Neural progenitor cell (in vitro differentiated cells): ENCODE results near the gene RABGAP1.

Source experiments
- EZH2 ChIP-seq: fragments of 200-600 bp; sonication (generic); IDR thresholded peaks from 2 replicates; pipeline ENCODE4 v1.6.1; 2017; ENCODE audit warnings: antibody characterized with exemption, mild to moderate bottlenecking, moderate library complexity
- EZH2phosphoT487 ChIP-seq: fragments of 200-600 bp; sonication (generic); IDR thresholded peaks from 2 replicates; pipeline ENCODE4 v1.6.1; 2017; ENCODE audit warnings: antibody characterized with exemption
- TF ChIP-seq, protein P1 (sequence below): fragments of 200-600 bp; sonication (generic); IDR thresholded peaks from 2 replicates; pipeline ENCODE4 v1.5.1; 2017; ENCODE audit warnings: antibody characterized with exemption, mild to moderate bottlenecking

DNA sequence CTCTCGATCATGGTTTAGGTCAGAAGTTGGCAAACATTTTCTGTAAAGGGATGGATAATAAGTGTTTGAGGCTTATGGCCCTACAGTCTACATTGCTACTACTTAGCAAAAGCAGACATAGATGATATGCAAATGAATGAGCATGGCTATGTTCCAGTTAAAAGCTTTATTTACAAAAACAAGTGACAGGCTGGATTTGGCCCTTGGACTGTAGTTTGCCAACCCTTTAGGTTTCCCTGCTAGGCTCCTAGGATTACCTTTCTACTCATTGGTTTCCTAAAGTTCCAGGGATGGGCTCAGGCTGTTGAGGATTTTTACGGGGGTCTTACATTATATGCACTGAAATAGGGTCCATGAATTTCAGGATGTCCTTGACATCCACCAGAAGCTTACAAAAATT is 150.1 kb downstream of the RABGAP1 start:
- TF ChIP-seq EZH2phosphoT487, result no peak
- no peak for TF ChIP-seq EZH2
- TF ChIP-seq, protein P1, sequence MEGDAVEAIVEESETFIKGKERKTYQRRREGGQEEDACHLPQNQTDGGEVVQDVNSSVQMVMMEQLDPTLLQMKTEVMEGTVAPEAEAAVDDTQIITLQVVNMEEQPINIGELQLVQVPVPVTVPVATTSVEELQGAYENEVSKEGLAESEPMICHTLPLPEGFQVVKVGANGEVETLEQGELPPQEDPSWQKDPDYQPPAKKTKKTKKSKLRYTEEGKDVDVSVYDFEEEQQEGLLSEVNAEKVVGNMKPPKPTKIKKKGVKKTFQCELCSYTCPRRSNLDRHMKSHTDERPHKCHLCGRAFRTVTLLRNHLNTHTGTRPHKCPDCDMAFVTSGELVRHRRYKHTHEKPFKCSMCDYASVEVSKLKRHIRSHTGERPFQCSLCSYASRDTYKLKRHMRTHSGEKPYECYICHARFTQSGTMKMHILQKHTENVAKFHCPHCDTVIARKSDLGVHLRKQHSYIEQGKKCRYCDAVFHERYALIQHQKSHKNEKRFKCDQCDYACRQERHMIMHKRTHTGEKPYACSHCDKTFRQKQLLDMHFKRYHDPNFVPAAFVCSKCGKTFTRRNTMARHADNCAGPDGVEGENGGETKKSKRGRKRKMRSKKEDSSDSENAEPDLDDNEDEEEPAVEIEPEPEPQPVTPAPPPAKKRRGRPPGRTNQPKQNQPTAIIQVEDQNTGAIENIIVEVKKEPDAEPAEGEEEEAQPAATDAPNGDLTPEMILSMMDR, result no peak
